SK-N-SH (cell line): Measurements from ENCODE around the gene HDHD5. TPM values are rescaled to one million over a fixed set of nuclear protein-coding genes. Genes with fewer than 3 reads are reported as not detected.

Experiments used
- CTCF ChIA-PET: fragments of 300-600, 350-600 bp; formaldehyde crosslinking; extraction: SDS; loops from one replicate; lab custom pipeline; 2021; lab: Yijun Ruan, JAX
- POLR2A ChIA-PET: fragments of 350-600 bp; sonication (Branson Sonifier 250); formaldehyde crosslinking; extraction: SDS; loops from one replicate; lab custom pipeline; 2020; ENCODE audit warnings: antibody characterized with exemption, inconsistent platforms; lab: Yijun Ruan, JAX
- DNase-seq: peaks from one replicate; pipeline ENCODE4 v3.0.0; 2012
- H2AFZ ChIP-seq: fragments of 200-600 bp; sonication (generic); 2 replicates; pipeline ENCODE4 v1.8.1; 2016; ENCODE audit warnings: antibody characterized with exemption, mild to moderate bottlenecking, low read depth
- H3F3A ChIP-seq: fragments of 200-600 bp; sonication (generic); replicated peaks from 2 replicates; pipeline ENCODE3; 2016; ENCODE audit warnings: antibody characterized with exemption, mild to moderate bottlenecking; ENCODE audit not compliant: insufficient read depth
- H3K27ac ChIP-seq, 2 experiments: fragments of 200-500 bp in 1 of 2; fragments of 200-600 bp in 1 of 2; sonication (Bioruptor generic) in 1 of 2; sonication (generic), shearing (Covaris generic) in 1 of 2; 2 replicates each; pipeline versions ENCODE4 v1.5.1 to v1.6.1; 2014 to 2016; ENCODE audit warnings: low read depth in 2 of 2, inconsistent platforms in 1 of 2, low read length in 1 of 2, mild to moderate bottlenecking in 1 of 2, mixed read lengths in 1 of 2
- H3K27me3 ChIP-seq: fragments of 200-600 bp; sonication (generic), shearing (Covaris generic); 2 replicates; pipeline ENCODE4 v1.6.1; 2016; ENCODE audit warnings: mixed run types; ENCODE audit not compliant: insufficient read depth
- H3K36me3 ChIP-seq, 2 experiments: fragments of 200-500 bp in 1 of 2; fragments of 200-600 bp in 1 of 2; sonication (Bioruptor generic) in 1 of 2; sonication (generic) in 1 of 2; replicated peaks in 1 of 2; 2 replicates each; pipeline versions ENCODE3 to v1.5.1; 2014 to 2016; ENCODE audit warnings: low read length in 1 of 2, mild to moderate bottlenecking in 1 of 2; ENCODE audit not compliant: insufficient read depth in 2 of 2, control insufficient read depth in 1 of 2
- H3K4me1 ChIP-seq, 2 experiments: fragments of 200-500 bp in 1 of 2; fragments of 200-600 bp in 1 of 2; sonication (Bioruptor generic) in 1 of 2; sonication (generic), shearing (Covaris generic) in 1 of 2; 2 replicates each; pipeline versions ENCODE4 v1.5.1 to v1.6.1; 2014 to 2016; ENCODE audit warnings: low read depth in 1 of 2, low read length in 1 of 2, mixed run types in 1 of 2; ENCODE audit not compliant: insufficient read depth in 2 of 2, control insufficient read depth in 1 of 2
- H3K4me2 ChIP-seq: fragments of 200-600 bp; sonication (generic), shearing (Covaris generic); 2 replicates; pipeline ENCODE4 v1.6.1; 2017; ENCODE audit warnings: mixed run types
- H3K4me3 ChIP-seq, 2 experiments: fragments of 200-500 bp in 1 of 2; fragments of 200-600 bp in 1 of 2; sonication (Bioruptor generic) in 1 of 2; sonication (generic), shearing (Covaris generic) in 1 of 2; 2 replicates each; pipeline versions ENCODE4 v1.5.1 to v1.8.1; 2014 to 2016; ENCODE audit warnings: low read depth in 2 of 2, inconsistent platforms in 1 of 2, low read length in 1 of 2, mild to moderate bottlenecking in 1 of 2, mixed read lengths in 1 of 2, moderate library complexity in 1 of 2
- H3K79me2 ChIP-seq: fragments of 200-600 bp; sonication (generic); 2 replicates; pipeline ENCODE4 v1.8.1; 2017; ENCODE audit warnings: mild to moderate bottlenecking; ENCODE audit not compliant: insufficient read depth
- H3K9ac ChIP-seq: fragments of 200-600 bp; sonication (generic); 2 replicates; pipeline ENCODE4 v1.6.1; 2017; ENCODE audit warnings: mixed run types
- H3K9me2 ChIP-seq: fragments of 200-600 bp; sonication (generic); 2 replicates; pipeline ENCODE4 v1.6.1; 2017; ENCODE audit warnings: mixed run types
- H3K9me3 ChIP-seq: fragments of 200-600 bp; sonication (generic); 2 replicates; pipeline ENCODE4 v1.6.1; 2017; ENCODE audit warnings: mixed run types, mild to moderate bottlenecking, moderate library complexity
- H4K20me1 ChIP-seq: fragments of 200-600 bp; sonication (generic); 2 replicates; pipeline ENCODE4 v1.6.1; 2017; ENCODE audit warnings: mild to moderate bottlenecking, mixed run types; ENCODE audit not compliant: insufficient read depth
- CHD2 ChIP-seq: fragments of 150-350 bp; IDR thresholded peaks from 2 replicates; pipeline ENCODE4 v1.6.1; 2018; ENCODE audit warnings: low read length; ENCODE audit not compliant: partially characterized antibody
- ELF1 ChIP-seq: IDR thresholded peaks from 2 replicates; pipeline ENCODE4 v1.4.0; 2012
- FOSL2 ChIP-seq: IDR thresholded peaks from 2 replicates; pipeline ENCODE4 v1.4.0; 2012; ENCODE audit warnings: low read depth, mild to moderate bottlenecking, moderate library complexity, borderline replicate concordance
- FOXJ3 ChIP-seq: sonication (generic); formaldehyde crosslinking; IDR thresholded peaks from 2 replicates; pipeline ENCODE4 v1.5.1; 2020; ENCODE audit warnings: mild to moderate bottlenecking, missing genetic modification reagents
- FOXM1 ChIP-seq: IDR thresholded peaks from 2 replicates; pipeline ENCODE4 v1.4.0; 2012; ENCODE audit warnings: low read depth, mild to moderate bottlenecking
- GABPA ChIP-seq: IDR thresholded peaks from 2 replicates; pipeline ENCODE4 v1.4.0; 2012; ENCODE audit warnings: low read depth, mild to moderate bottlenecking
- GATA2 ChIP-seq: sonication (generic); formaldehyde crosslinking; IDR thresholded peaks from 2 replicates; pipeline ENCODE4 v1.5.0; 2020; ENCODE audit warnings: mild to moderate bottlenecking, missing genetic modification reagents
- NRF1 ChIP-seq: IDR thresholded peaks from 2 replicates; pipeline ENCODE4 v1.6.1; 2012; ENCODE audit warnings: low read depth, mild to moderate bottlenecking, low read length
- POLR2AphosphoS5 ChIP-seq: IDR thresholded peaks from 2 replicates; pipeline ENCODE4 v1.6.1; 2012; ENCODE audit warnings: low read depth, low read length
- RAD21 ChIP-seq: IDR thresholded peaks from 2 replicates; pipeline ENCODE4 v1.6.1; 2012; ENCODE audit warnings: mild to moderate bottlenecking, low read length
- RCOR1 ChIP-seq: fragments of 150-350 bp; IDR thresholded peaks from 2 replicates; pipeline ENCODE4 v1.6.1; 2017; ENCODE audit warnings: antibody characterized with exemption, low read length
- RXRA ChIP-seq: IDR thresholded peaks from 2 replicates; pipeline ENCODE4 v1.4.0; 2012; ENCODE audit warnings: low read depth, mild to moderate bottlenecking, borderline replicate concordance
- TAF1 ChIP-seq: IDR thresholded peaks from 2 replicates; pipeline ENCODE4 v1.6.1; 2012; ENCODE audit warnings: low read depth, mild to moderate bottlenecking, low read length, moderate library complexity, borderline replicate concordance
- WGBS: methylation state at CpG from one replicate; pipeline ENCODE4 v1.1.6; 2017; ENCODE audit warnings: low lambda C conversion rate; 5-methylcytosine and 5-hydroxymethylcytosine counted together
- polyA plus RNA-seq, 3 experiments: library from polyadenylated mRNA; depleted of rRNA; stranded (reverse); fragments of >200 nt; gene quantifications; 2 replicates each; pipeline ENCODE4 v1.2.3, GENCODE V29; 2012
- TF ChIP-seq, protein P1 (sequence below): IDR thresholded peaks from 2 replicates; pipeline ENCODE4 v1.4.0; 2012; ENCODE audit warnings: low read depth, borderline replicate concordance
- TF ChIP-seq, protein P2 (sequence below): fragments of 150-350 bp; IDR thresholded peaks from 2 replicates; pipeline ENCODE4 v1.6.1; 2017; ENCODE audit warnings: antibody characterized with exemption, low read length, low read depth, borderline replicate concordance
- TF ChIP-seq, protein P3 (sequence below): IDR thresholded peaks from 2 replicates; pipeline ENCODE4 v1.4.0; 2012; ENCODE audit warnings: low read depth, borderline replicate concordance
- TF ChIP-seq, protein P4 (sequence below): fragments of 200-600 bp; sonication (generic); IDR thresholded peaks from 2 replicates; pipeline ENCODE4 v1.6.1; 2017; ENCODE audit warnings: antibody characterized with exemption, mild to moderate bottlenecking, moderate library complexity
- TF ChIP-seq, protein P5 (sequence below): IDR thresholded peaks from 2 replicates; pipeline ENCODE4 v1.4.0; 2012; ENCODE audit warnings: low read depth

The HDHD5 gene
- polyA plus RNA-seq, 1 of the 3 experiments (the other 2 are of a cell fraction): 43.3 TPM

DNA sequence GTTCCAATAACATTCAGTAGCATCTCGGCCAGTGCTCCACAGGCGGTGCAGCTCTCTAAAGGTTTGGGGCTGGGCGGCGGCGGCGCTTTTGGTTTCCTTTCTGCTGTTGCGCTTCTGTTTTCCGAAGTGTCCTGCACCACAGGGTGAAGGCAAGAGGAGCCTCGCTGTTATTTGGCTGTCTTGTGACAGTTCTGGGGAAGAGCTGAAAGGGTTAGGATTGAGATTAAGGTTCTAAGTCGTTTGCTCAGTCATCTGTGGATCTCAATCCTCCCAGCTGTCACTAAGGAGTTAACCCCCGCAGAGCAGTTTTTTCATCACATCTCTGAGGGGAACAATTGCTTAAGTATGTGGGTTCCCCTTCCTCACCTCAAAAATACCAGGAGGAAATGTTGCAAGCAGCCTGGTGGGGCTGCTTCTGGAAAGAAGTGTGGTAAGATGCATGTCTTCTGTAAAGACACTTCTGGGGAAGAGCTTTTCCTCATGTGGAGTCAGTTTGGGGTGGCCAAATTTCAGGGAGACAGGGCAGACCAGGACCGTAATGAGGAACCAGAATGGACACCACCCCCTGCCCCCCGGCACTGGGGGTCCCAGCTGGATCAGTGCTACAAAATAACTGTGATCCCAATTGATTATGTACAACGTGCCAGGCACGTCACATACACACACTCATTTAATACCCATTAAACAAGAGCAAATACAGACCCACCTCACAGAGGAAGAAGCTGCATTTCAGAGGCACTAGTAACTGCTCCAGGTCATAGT lies 52.1 kb downstream of the HDHD5 start:
- DNase-seq: no peak
- CTCF ChIA-PET: interaction anchor here (0.8 to 2.5 kb wide), 3 partner anchors 11 to 65 kb away, joined by 3 to 14 read pairs (median 11); no protein-coding TSS in a partner anchor
- Histone ChIP-seq H3F3A (no peaks in the 10 kb centered on the region), H3K27ac (no peak overlapping the region), H4K20me1 (no peaks in the 10 kb centered on the region), H3K4me3 (no peak overlapping the region), H3K9ac (no peak overlapping the region), H3K36me3 (no peaks in the 10 kb centered on the region), H3K9me2 (no peaks in the 10 kb centered on the region), H3K27me3 (no peaks in the 10 kb centered on the region), H2AFZ (no peak overlapping the region), H3K79me2 (no peaks in the 10 kb centered on the region), H3K9me3 (no peaks in the 10 kb centered on the region), H3K4me1 (no peaks in the 10 kb centered on the region), H3K4me2 (no peak overlapping the region)
- WGBS: 57% methylated on average over 15 of the region's 15 CpGs
- TF ChIP-seq FOXM1: no peak
- TF ChIP-seq, protein P1, sequence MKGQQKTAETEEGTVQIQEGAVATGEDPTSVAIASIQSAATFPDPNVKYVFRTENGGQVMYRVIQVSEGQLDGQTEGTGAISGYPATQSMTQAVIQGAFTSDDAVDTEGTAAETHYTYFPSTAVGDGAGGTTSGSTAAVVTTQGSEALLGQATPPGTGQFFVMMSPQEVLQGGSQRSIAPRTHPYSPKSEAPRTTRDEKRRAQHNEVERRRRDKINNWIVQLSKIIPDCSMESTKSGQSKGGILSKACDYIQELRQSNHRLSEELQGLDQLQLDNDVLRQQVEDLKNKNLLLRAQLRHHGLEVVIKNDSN: no peak
- POLR2A ChIA-PET: no interaction called here

DNA sequence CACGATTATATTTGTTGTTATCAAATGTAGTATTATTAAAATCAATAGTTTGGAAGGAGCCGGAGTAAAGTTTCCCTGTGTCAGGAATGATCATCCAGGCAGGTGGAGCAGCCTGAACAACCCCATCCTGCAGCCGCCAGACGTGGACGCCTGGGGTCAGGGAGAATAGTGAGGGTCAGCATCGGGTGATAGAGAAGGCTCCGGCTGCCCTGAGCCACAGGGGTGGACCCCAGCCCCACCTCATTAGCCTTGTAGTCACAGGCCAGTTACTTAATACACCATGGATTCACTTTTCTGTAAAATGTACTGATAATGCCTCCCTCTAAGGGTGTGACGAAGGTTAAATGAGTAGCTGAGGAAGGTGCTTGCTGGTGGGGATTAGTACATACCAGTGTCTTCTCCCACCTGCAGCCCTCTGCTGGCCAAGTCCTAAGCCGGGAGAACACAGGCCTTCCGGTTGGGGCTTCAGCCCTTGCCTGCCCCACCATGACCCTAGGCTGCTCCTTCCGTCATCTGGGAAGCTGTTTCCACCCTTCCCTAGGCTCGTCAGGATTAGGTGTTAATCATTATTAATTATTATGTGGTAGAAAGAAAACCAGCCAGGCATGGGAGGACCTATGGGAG lies 52.8 kb downstream of the HDHD5 start:
- ChIA-PET POLR2A (no interaction called here), CTCF (interaction anchor here (0.8 to 2.5 kb wide), 3 partner anchors 11 to 65 kb away, joined by 3 to 14 read pairs (median 11); no protein-coding TSS in a partner anchor)
- Histone ChIP-seq H3K9ac (no peak overlapping the region), H3K9me3 (no peaks in the 10 kb centered on the region), H3F3A (no peaks in the 10 kb centered on the region), H3K9me2 (no peaks in the 10 kb centered on the region), H3K36me3 (no peaks in the 10 kb centered on the region), H3K27me3 (no peaks in the 10 kb centered on the region), H4K20me1 (no peaks in the 10 kb centered on the region), H3K4me3 (no peak overlapping the region), H3K27ac (no peak overlapping the region)
- DNase-seq: no peak
- TF ChIP-seq, protein P2, sequence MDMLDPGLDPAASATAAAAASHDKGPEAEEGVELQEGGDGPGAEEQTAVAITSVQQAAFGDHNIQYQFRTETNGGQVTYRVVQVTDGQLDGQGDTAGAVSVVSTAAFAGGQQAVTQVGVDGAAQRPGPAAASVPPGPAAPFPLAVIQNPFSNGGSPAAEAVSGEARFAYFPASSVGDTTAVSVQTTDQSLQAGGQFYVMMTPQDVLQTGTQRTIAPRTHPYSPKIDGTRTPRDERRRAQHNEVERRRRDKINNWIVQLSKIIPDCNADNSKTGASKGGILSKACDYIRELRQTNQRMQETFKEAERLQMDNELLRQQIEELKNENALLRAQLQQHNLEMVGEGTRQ: no peak
- TF ChIP-seq, protein P3, sequence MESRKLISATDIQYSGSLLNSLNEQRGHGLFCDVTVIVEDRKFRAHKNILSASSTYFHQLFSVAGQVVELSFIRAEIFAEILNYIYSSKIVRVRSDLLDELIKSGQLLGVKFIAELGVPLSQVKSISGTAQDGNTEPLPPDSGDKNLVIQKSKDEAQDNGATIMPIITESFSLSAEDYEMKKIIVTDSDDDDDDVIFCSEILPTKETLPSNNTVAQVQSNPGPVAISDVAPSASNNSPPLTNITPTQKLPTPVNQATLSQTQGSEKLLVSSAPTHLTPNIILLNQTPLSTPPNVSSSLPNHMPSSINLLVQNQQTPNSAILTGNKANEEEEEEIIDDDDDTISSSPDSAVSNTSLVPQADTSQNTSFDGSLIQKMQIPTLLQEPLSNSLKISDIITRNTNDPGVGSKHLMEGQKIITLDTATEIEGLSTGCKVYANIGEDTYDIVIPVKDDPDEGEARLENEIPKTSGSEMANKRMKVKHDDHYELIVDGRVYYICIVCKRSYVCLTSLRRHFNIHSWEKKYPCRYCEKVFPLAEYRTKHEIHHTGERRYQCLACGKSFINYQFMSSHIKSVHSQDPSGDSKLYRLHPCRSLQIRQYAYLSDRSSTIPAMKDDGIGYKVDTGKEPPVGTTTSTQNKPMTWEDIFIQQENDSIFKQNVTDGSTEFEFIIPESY: no peak
- TF ChIP-seq NRF1 (no peak), RAD21 (no peak), RCOR1 (no peak), ELF1 (no peak), RXRA (no peak), GABPA (no peak), TAF1 (no peak), CHD2 (no peak), POLR2AphosphoS5 (no peak), GATA2 (no peak), FOXJ3 (CRISPR knock-in tag) (no peak), FOSL2 (no peak)
- TF ChIP-seq, protein P4, sequence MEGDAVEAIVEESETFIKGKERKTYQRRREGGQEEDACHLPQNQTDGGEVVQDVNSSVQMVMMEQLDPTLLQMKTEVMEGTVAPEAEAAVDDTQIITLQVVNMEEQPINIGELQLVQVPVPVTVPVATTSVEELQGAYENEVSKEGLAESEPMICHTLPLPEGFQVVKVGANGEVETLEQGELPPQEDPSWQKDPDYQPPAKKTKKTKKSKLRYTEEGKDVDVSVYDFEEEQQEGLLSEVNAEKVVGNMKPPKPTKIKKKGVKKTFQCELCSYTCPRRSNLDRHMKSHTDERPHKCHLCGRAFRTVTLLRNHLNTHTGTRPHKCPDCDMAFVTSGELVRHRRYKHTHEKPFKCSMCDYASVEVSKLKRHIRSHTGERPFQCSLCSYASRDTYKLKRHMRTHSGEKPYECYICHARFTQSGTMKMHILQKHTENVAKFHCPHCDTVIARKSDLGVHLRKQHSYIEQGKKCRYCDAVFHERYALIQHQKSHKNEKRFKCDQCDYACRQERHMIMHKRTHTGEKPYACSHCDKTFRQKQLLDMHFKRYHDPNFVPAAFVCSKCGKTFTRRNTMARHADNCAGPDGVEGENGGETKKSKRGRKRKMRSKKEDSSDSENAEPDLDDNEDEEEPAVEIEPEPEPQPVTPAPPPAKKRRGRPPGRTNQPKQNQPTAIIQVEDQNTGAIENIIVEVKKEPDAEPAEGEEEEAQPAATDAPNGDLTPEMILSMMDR: no peak
- TF ChIP-seq, protein P5, sequence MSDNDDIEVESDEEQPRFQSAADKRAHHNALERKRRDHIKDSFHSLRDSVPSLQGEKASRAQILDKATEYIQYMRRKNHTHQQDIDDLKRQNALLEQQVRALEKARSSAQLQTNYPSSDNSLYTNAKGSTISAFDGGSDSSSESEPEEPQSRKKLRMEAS: no peak
- TF ChIP-seq, protein P1: no peak
- TF ChIP-seq, all 33 proteins: peak for 0
- 56% methylated on average over 12 of the region's 12 CpGs for WGBS
- Histone ChIP-seq H3K4me2 (no peak overlapping the region), H2AFZ (no peak overlapping the region), H3K79me2 (no peaks in the 10 kb centered on the region), H3K4me1 (no peaks in the 10 kb centered on the region)
